CD4-positive, alpha-beta memory T cell (primary cell): Measurements from ENCODE around the gene ADAM10. TPM values are rescaled to one million over a fixed set of nuclear protein-coding genes. Genes with fewer than 3 reads are reported as not detected.
"Not testable (repeated sequence)": the region's sequence is repeated elsewhere in the genome, so short reads cannot be mapped to it uniquely, and the experiment has no call there.

ENCODE experiments used
- CTCF ChIA-PET: fragments of 350-600 bp; sonication (Branson Sonifier 250); formaldehyde crosslinking; loops from one replicate; lab custom pipeline; 2021; ENCODE audit warnings: inconsistent platforms; ENCODE audit not compliant: partially characterized antibody; lab: Charles Lee
- POLR2A ChIA-PET: fragments of 350-600 bp; sonication (Branson Sonifier 250); formaldehyde crosslinking; loops from one replicate; lab custom pipeline; 2021; ENCODE audit not compliant: partially characterized antibody; lab: Charles Lee
- DNase-seq, 5 donors: peaks; one replicate each; pipeline versions ENCODE4 v3.0.0 to v3.0.0-alpha.2; 2020 to 2022; ENCODE audit warnings: mixed read lengths in 1 of 5
- H3K27ac ChIP-seq: one replicate; pipeline ENCODE4 v1.7.0; 2013; ENCODE audit warnings: low read depth, low read length
- H3K27me3 ChIP-seq: 2 replicates; pipeline ENCODE4 v1.7.0; 2013; ENCODE audit warnings: mild to moderate bottlenecking, low read length, moderate library complexity; ENCODE audit not compliant: insufficient read depth
- H3K36me3 ChIP-seq: 2 replicates; pipeline ENCODE4 v1.7.0; 2013; ENCODE audit warnings: mild to moderate bottlenecking, low read length, moderate library complexity; ENCODE audit not compliant: insufficient read depth
- H3K4me1 ChIP-seq: 2 replicates; pipeline ENCODE4 v1.7.0; 2013; ENCODE audit warnings: mild to moderate bottlenecking, low read length, moderate library complexity; ENCODE audit not compliant: insufficient read depth
- H3K4me3 ChIP-seq, 2 donors: one replicate each; pipeline ENCODE4 v1.7.0; 2013; ENCODE audit warnings: low read length in 2 of 2, mild to moderate bottlenecking in 1 of 2
- H3K9me3 ChIP-seq, 2 donors: one replicate each; pipeline ENCODE4 v1.7.0; 2013; ENCODE audit warnings: low read length in 2 of 2, control low read depth in 1 of 2; ENCODE audit not compliant: control insufficient read depth in 1 of 2
- H3K27ac Mint-ChIP-seq, 7 donors: one replicate each; pipeline ENCODE4 v1.8.0; 2020 to 2021; ENCODE audit warnings: mixed read lengths in 7 of 7, mild to moderate bottlenecking in 6 of 7, inconsistent platforms in 3 of 7, moderate library complexity in 3 of 7
- H3K27me3 Mint-ChIP-seq, 2 donors: one replicate each; pipeline ENCODE4 v1.8.0; 2020 to 2021; ENCODE audit warnings: mixed read lengths in 2 of 2
- H3K36me3 Mint-ChIP-seq, 2 donors: one replicate each; pipeline ENCODE4 v1.8.0; 2020 to 2021; ENCODE audit warnings: mixed read lengths in 2 of 2, inconsistent platforms in 1 of 2, mild to moderate bottlenecking in 1 of 2
- H3K4me1 Mint-ChIP-seq, 4 donors: one replicate each; pipeline ENCODE4 v1.8.0; 2020 to 2021; ENCODE audit warnings: mixed read lengths in 4 of 4, mild to moderate bottlenecking in 1 of 4
- H3K4me3 Mint-ChIP-seq, 8 donors: one replicate each; pipeline ENCODE4 v1.8.0; 2020 to 2021; ENCODE audit warnings: mixed read lengths in 8 of 8, mild to moderate bottlenecking in 7 of 8, moderate library complexity in 6 of 8, inconsistent platforms in 3 of 8
- H3K9me3 Mint-ChIP-seq, 8 donors: one replicate each; pipeline ENCODE4 v1.8.0; 2020 to 2021; ENCODE audit warnings: mixed read lengths in 8 of 8, mild to moderate bottlenecking in 5 of 8, inconsistent platforms in 3 of 8, moderate library complexity in 1 of 8
- intact Hi-C: fragments of 100-400 bp; cut with micrococcal nuclease; formaldehyde crosslinking; loops from one replicate; pipeline ENCODE4 v1.15.1; 2023
- polyA plus RNA-seq, 2 donors: library from polyadenylated mRNA; unstranded; fragments of 300-500 nt; fragmentation: Illumina TruSeq; gene quantifications; one replicate each; pipeline ENCODE4 v1.2.3, GENCODE V29; 2021
- total RNA-seq, 2 experiments: library from RNA; stranded (reverse); gene quantifications; one replicate each; pipeline ENCODE4 v1.2.3, GENCODE V29; 2021

Gene ADAM10
- total and polyA plus RNA-seq, 4 experiments from 2014 or later = 129 to 258 (median 135) TPM

DNA sequence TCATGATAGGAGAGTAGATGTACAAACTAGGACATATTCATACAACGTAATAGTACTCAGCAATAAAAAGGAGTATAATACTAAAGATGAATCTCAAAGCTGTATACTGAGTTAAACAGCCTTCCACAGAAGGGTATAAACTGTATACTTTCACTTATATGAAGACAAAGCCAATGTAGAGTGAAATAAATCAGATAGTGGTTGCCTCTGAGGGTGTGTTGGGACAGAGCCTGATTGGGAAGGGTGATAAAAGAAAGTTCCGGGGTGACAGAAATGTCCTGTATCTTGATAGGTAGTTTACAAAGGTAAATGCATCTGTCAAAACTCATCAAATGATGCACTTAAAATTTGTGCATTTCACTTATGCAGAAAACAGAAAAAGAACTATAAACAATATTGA lies 122.5 kb downstream of the ADAM10 start:
- Mint-ChIP-seq H3K36me3 (peaks cover 39 to 46% of the 10 kb centered on the region in 2 donors), H3K4me3 (peak overlapping the region; percentile 33 to 88 (median 86)), H3K27ac (peak overlapping the region; percentile 94 to 98 (median 96)), H3K9me3 (no peaks in the 10 kb centered on the region), H3K27me3 (no peaks in the 10 kb centered on the region), H3K4me1 (peaks cover 43 to 77% (median 59%) of the 10 kb centered on the region in 4 donors)
- H3K4me1 ChIP-seq = peaks cover 69% of the 10 kb centered on the region
- no peaks in the 10 kb centered on the region for H3K27me3 ChIP-seq
- H3K27ac ChIP-seq = peak overlapping the region; percentile 80
- POLR2A ChIA-PET = no interaction called here
- intact Hi-C loops = loop anchor here (5.0 kb wide), 2 partner anchors 120 to 145 kb away; partner anchors contain the start of genes ADAM10 and MINDY2
- CTCF ChIA-PET = no interaction called here
- peak in 4 of 5 donors; percentile 9 to 18 (median 13) for DNase-seq
- no peaks in the 10 kb centered on the region for H3K9me3 ChIP-seq
- H3K4me3 ChIP-seq = no peak overlapping the region
- no peaks in the 10 kb centered on the region for H3K36me3 ChIP-seq

- Mint-ChIP-seq H3K27ac (peak overlapping the region; percentile 70 to 98 (median 88)), H3K4me3 (peak overlapping the region in 7 of 8 donors; percentile 0 to 65 (median 48)), H3K27me3 (no peaks in the 10 kb centered on the region), H3K36me3 (peaks cover 42 to 49% of the 10 kb centered on the region in 2 donors), H3K4me1 (peaks cover 44 to 81% (median 62%) of the 10 kb centered on the region in 4 donors), H3K9me3 (no peaks in the 10 kb centered on the region)
- Histone ChIP-seq H3K27ac (no peak overlapping the region), H3K4me3 (no peak overlapping the region), H3K4me1 (peaks cover 74% of the 10 kb centered on the region), H3K27me3 (no peaks in the 10 kb centered on the region), H3K9me3 (no peaks in the 10 kb centered on the region), H3K36me3 (no peaks in the 10 kb centered on the region)
- ChIA-PET POLR2A (no interaction called here), CTCF (no interaction called here)
- no peak for DNase-seq
- intact Hi-C loops = loop anchor here (5.0 kb wide), 2 partner anchors 121 to 146 kb away; partner anchors contain the start of genes ADAM10 and MINDY2
Observed at GRCh38 chr15:58626378-58626777, 123.1 kb downstream of the ADAM10 start.

GRCh38 chr15:58622877-58623276 lies 126.6 kb downstream of the ADAM10 start:
- H3K27me3 ChIP-seq = no peaks in the 10 kb centered on the region
- H3K27ac ChIP-seq = no peak overlapping the region
- H3K4me1 ChIP-seq = peaks cover 51% of the 10 kb centered on the region
- Mint-ChIP-seq H3K4me3 (peak overlapping the region in 7 of 8 donors; percentile 21 to 79 (median 26)), H3K4me1 (peaks cover 30 to 66% (median 49%) of the 10 kb centered on the region in 4 donors), H3K27me3 (no peaks in the 10 kb centered on the region), H3K9me3 (peaks cover 0 to 5% (median 0%) of the 10 kb centered on the region in 8 donors), H3K36me3 (peaks cover 57 to 64% of the 10 kb centered on the region in 2 donors), H3K27ac (peak overlapping the region; percentile 25 to 88 (median 77))
- ChIA-PET POLR2A (no interaction called here), CTCF (no interaction called here)
- no peak for DNase-seq
- no peak overlapping the region for H3K4me3 ChIP-seq
- no peaks in the 10 kb centered on the region for H3K36me3 ChIP-seq
- peaks cover 0 to 3% of the 10 kb centered on the region in 2 donors for H3K9me3 ChIP-seq
- intact Hi-C loops = no loop called here

DNA sequence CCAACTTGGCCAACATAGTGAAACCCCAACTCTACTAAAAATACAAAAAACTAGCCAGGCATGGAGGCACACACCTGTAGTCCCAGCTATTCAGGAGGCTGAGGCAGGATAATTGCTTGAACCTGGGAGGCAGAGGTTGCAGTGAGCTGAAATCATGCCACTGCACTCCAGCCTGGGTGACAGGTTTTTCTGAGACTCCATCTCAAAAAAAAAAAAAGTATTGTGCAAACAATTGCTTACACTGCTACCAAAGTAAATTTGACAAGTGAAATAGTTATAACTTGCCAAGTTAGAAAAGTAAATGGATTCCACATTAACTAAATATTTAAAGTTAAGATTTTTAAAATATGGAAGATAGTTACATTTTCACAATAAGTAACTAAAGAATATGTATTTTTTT lies 129.2 kb downstream of the ADAM10 start:
- Mint-ChIP-seq H3K4me1 (peaks cover 18 to 59% (median 35%) of the 10 kb centered on the region in 4 donors), H3K9me3 (peaks cover 0 to 12% (median 7%) of the 10 kb centered on the region in 8 donors), H3K36me3 (peaks cover 62 to 73% of the 10 kb centered on the region in 2 donors), H3K27ac (peak overlapping the region in 2 of 7 donors; percentile 15 to 19)
- H3K9me3 ChIP-seq, H3K4me3 Mint-ChIP-seq, DNase-seq, CTCF ChIA-PET, H3K27me3 ChIP-seq, H3K27me3 Mint-ChIP-seq, H3K36me3 ChIP-seq, H3K27ac ChIP-seq, H3K4me3 ChIP-seq, intact Hi-C loops, POLR2A ChIA-PET: not testable (repeated sequence)
- peaks cover 25% of the 10 kb centered on the region for H3K4me1 ChIP-seq

DNA sequence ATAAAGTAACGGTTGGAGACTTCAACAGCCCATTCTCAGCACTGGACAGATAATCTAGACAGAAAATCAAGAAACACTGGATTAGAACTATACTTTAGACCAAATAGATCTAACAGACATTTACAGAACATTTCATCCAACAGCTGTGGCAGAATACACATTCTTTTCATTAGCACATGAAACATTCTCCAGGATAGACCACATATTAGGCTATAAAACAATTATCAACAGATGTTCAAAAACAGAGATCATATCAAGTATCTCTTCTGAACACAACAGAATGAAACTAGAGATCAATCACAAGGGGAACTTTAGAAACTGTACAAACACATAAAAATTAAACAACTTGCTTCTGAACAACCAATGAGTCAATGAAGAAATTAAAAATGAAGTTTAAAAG lies 133.3 kb downstream of the ADAM10 start:
- Histone ChIP-seq H3K36me3 (no peaks in the 10 kb centered on the region), H3K27ac (no peak overlapping the region), H3K27me3 (no peaks in the 10 kb centered on the region), H3K9me3 (peaks cover 0 to 3% of the 10 kb centered on the region in 2 donors), H3K4me3 (no peak overlapping the region), H3K4me1 (no peaks in the 10 kb centered on the region)
- Mint-ChIP-seq H3K9me3 (peaks cover 4 to 30% (median 23%) of the 10 kb centered on the region in 8 donors), H3K36me3 (peaks cover 68 to 80% of the 10 kb centered on the region in 2 donors), H3K4me3 (no peak overlapping the region), H3K27ac (peak overlapping the region in 1 of 7 donors; percentile 19), H3K4me1 (peaks cover 6 to 35% (median 23%) of the 10 kb centered on the region in 4 donors), H3K27me3 (no peaks in the 10 kb centered on the region)
- CTCF ChIA-PET = no interaction called here
- POLR2A ChIA-PET = no interaction called here
- no peak for DNase-seq
- intact Hi-C loops = loop anchor here (10.0 kb wide), 1 partner anchor 61 kb away; no protein-coding TSS in a partner anchor

GRCh38 chr15:58611731-58612676 lies 137.5 kb downstream of the ADAM10 start:
- intact Hi-C loops = loop anchor here (10.0 kb wide), 1 partner anchor 57 kb away; no protein-coding TSS in a partner anchor
- no peak overlapping the region for H3K4me3 Mint-ChIP-seq
- peaks cover 16 to 38% (median 34%) of the 10 kb centered on the region in 4 donors for H3K4me1 Mint-ChIP-seq
- no peak overlapping the region for H3K27ac Mint-ChIP-seq
- no peak overlapping the region for H3K27ac ChIP-seq
- ChIA-PET POLR2A (no interaction called here), CTCF (no interaction called here)
- peaks cover 2 to 30% (median 20%) of the 10 kb centered on the region in 8 donors for H3K9me3 Mint-ChIP-seq
- DNase-seq = no peak
- H3K4me3 ChIP-seq = no peak overlapping the region
- H3K4me1 ChIP-seq = peaks cover 18% of the 10 kb centered on the region
- no peaks in the 10 kb centered on the region for H3K9me3 ChIP-seq
- no peaks in the 10 kb centered on the region for H3K27me3 ChIP-seq
- H3K36me3 Mint-ChIP-seq = peaks cover 68 to 74% of the 10 kb centered on the region in 2 donors
- no peaks in the 10 kb centered on the region for H3K27me3 Mint-ChIP-seq
- H3K36me3 ChIP-seq = no peaks in the 10 kb centered on the region

DNA sequence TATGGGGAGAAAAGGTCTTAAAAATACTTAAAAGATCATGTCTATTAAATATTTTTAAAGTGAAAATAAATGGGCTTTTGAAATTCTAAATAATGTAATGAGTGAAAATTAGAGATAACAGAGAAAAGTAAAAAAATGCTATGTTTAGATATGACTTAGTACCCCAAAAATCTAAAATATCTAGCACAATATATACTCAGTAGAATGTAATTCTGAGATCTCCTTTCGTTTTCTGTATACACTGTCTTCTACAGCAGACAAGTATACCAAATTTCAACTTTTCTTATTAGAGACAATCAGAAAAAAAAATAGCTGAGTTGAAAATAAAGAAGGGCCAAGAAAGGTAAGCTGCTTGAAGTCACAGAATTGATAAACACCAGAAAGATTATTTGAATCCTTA lies 140.8 kb downstream of the ADAM10 start:
- Mint-ChIP-seq H3K27me3 (no peaks in the 10 kb centered on the region), H3K36me3 (peaks cover 63 to 71% of the 10 kb centered on the region in 2 donors), H3K9me3 (peaks cover 0 to 8% (median 2%) of the 10 kb centered on the region in 8 donors), H3K4me3 (peak overlapping the region in 5 of 8 donors; percentile 31 to 73 (median 60)), H3K27ac (peak overlapping the region in 4 of 7 donors; percentile 24 to 88 (median 74)), H3K4me1 (peaks cover 14 to 29% (median 22%) of the 10 kb centered on the region in 4 donors)
- H3K36me3 ChIP-seq = no peaks in the 10 kb centered on the region
- no peak overlapping the region for H3K27ac ChIP-seq
- no peaks in the 10 kb centered on the region for H3K9me3 ChIP-seq
- CTCF ChIA-PET = no interaction called here
- POLR2A ChIA-PET = no interaction called here
- H3K4me1 ChIP-seq = peaks cover 18% of the 10 kb centered on the region
- no peak for DNase-seq
- no peak overlapping the region for H3K4me3 ChIP-seq
- H3K27me3 ChIP-seq = no peaks in the 10 kb centered on the region
- intact Hi-C loops = no loop called here
